HCT116 (cell line): ENCODE results near the gene LRRK2.

ENCODE experiments used
- EZH2 ChIP-seq: fragments of 200-600 bp; sonication (generic); IDR thresholded peaks from 2 replicates; pipeline ENCODE4 v1.6.1; 2017; ENCODE audit warnings: antibody characterized with exemption, mixed run types
- POLR2A ChIP-seq: IDR thresholded peaks from 2 replicates; pipeline ENCODE4 v1.7.0; 2011; ENCODE audit warnings: borderline replicate concordance; ENCODE audit not compliant: insufficient read depth, insufficient read length; ENCODE audit errors: extremely low read depth
- TCF7L2 ChIP-seq: IDR thresholded peaks from 2 replicates; pipeline ENCODE4 v1.7.0; 2011; ENCODE audit warnings: borderline replicate concordance, inconsistent platforms; ENCODE audit not compliant: insufficient read depth, insufficient read length; ENCODE audit errors: extremely low read depth
- ZNF274 ChIP-seq: fragments of 200-500 bp; sonication (Bioruptor generic); IDR thresholded peaks from 2 replicates; pipeline ENCODE4 v1.6.1; 2014; ENCODE audit warnings: mild to moderate bottlenecking, low read depth, low read length, inconsistent platforms
- TF ChIP-seq, protein P1 (sequence below), 3 experiments: fragments of 200-600 bp in 1 of 3; sonication (generic) in 1 of 3; IDR thresholded peaks in 2 of 3; conservative IDR thresholded peaks in 1 of 3; 2 replicates each; pipeline ENCODE4 v1.5.1; 2012 to 2017; ENCODE audit warnings: low read depth in 2 of 3, low read length in 2 of 3, antibody characterized with exemption in 1 of 3, borderline replicate concordance in 1 of 3, control low read depth in 1 of 3, mild to moderate bottlenecking in 1 of 3, mixed read lengths in 1 of 3, mixed run types in 1 of 3, moderate library complexity in 1 of 3; ENCODE audit not compliant: insufficient read depth in 1 of 3
- TF ChIP-seq, protein P2 (sequence below): IDR thresholded peaks from 2 replicates; pipeline ENCODE4 v1.6.1; 2012
- TF ChIP-seq, protein P3 (sequence below): IDR thresholded peaks from 2 replicates; pipeline ENCODE4 v1.6.1; 2011; ENCODE audit warnings: mild to moderate bottlenecking, low read length, moderate library complexity; ENCODE audit not compliant: insufficient replicate concordance; ENCODE audit errors: extremely low read depth

DNA sequence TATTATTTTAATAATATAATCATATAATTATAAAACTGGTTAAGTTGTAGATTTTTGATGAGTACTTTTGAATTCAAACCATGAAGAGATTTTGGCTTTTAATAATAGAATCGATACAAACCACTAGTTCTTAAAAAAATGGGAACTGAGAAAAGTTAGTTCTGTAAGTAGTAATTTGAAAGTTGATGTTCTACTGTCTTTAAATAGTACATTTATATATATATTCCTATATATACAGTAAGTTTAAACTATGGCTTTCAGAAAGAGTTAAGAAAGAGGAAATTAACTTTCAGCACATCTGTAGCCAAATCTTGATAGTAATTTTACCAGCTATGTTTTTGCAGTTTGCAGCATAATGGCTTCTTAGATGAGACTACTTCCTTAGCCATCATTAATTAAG lies 7.8 kb downstream of the LRRK2 start:
- TF ChIP-seq, protein P1, sequence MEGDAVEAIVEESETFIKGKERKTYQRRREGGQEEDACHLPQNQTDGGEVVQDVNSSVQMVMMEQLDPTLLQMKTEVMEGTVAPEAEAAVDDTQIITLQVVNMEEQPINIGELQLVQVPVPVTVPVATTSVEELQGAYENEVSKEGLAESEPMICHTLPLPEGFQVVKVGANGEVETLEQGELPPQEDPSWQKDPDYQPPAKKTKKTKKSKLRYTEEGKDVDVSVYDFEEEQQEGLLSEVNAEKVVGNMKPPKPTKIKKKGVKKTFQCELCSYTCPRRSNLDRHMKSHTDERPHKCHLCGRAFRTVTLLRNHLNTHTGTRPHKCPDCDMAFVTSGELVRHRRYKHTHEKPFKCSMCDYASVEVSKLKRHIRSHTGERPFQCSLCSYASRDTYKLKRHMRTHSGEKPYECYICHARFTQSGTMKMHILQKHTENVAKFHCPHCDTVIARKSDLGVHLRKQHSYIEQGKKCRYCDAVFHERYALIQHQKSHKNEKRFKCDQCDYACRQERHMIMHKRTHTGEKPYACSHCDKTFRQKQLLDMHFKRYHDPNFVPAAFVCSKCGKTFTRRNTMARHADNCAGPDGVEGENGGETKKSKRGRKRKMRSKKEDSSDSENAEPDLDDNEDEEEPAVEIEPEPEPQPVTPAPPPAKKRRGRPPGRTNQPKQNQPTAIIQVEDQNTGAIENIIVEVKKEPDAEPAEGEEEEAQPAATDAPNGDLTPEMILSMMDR (IDR thresholded peaks at IDR 0.05 in 2 of 3, conservative IDR thresholded peaks at IDR 0.05 in 1 of 3; ENCODE audit: borderline replicate concordance in 1 of 3, insufficient read depth in 1 of 3, low read depth in 2 of 3, low read length in 2 of 3) = no peak
- no peak for TF ChIP-seq POLR2A
- TF ChIP-seq TCF7L2 = no peak
- TF ChIP-seq ZNF274 = no peak
- TF ChIP-seq, protein P2, sequence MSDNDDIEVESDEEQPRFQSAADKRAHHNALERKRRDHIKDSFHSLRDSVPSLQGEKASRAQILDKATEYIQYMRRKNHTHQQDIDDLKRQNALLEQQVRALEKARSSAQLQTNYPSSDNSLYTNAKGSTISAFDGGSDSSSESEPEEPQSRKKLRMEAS = no peak
- no peak for TF ChIP-seq EZH2
- TF ChIP-seq, protein P3, sequence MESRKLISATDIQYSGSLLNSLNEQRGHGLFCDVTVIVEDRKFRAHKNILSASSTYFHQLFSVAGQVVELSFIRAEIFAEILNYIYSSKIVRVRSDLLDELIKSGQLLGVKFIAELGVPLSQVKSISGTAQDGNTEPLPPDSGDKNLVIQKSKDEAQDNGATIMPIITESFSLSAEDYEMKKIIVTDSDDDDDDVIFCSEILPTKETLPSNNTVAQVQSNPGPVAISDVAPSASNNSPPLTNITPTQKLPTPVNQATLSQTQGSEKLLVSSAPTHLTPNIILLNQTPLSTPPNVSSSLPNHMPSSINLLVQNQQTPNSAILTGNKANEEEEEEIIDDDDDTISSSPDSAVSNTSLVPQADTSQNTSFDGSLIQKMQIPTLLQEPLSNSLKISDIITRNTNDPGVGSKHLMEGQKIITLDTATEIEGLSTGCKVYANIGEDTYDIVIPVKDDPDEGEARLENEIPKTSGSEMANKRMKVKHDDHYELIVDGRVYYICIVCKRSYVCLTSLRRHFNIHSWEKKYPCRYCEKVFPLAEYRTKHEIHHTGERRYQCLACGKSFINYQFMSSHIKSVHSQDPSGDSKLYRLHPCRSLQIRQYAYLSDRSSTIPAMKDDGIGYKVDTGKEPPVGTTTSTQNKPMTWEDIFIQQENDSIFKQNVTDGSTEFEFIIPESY = no peak
